Liver (tissue), 9 donors: ENCODE results near the gene FLII. TPM values are rescaled to one million over a fixed set of nuclear protein-coding genes. Genes with fewer than 3 reads are reported as not detected.

Experiments
- DNase-seq: peaks from one replicate; pipeline ENCODE4 v3.0.0-alpha.2; 2017; ENCODE audit warnings: low spot score
- H3K27ac ChIP-seq, 2 donors: one replicate each; pipeline ENCODE4 v1.7.0; 2013; ENCODE audit warnings: inconsistent platforms in 2 of 2, low read length in 2 of 2, control low read depth in 1 of 2, low read depth in 1 of 2, mild to moderate bottlenecking in 1 of 2
- H3K27me3 ChIP-seq, 4 donors: one replicate each; pipeline versions ENCODE4 v1.6.1 to v1.7.0; 2013; ENCODE audit warnings: low read length in 3 of 4, inconsistent platforms in 1 of 4, mild to moderate bottlenecking in 1 of 4, moderate library complexity in 1 of 4; ENCODE audit not compliant: control insufficient read depth in 4 of 4, insufficient read depth in 4 of 4
- H3K36me3 ChIP-seq, 4 donors: one replicate each; pipeline versions ENCODE4 v1.6.1 to v1.7.0; 2013; ENCODE audit warnings: low read length in 3 of 4, mild to moderate bottlenecking in 3 of 4, low read depth in 1 of 4, moderate library complexity in 1 of 4; ENCODE audit not compliant: control insufficient read depth in 4 of 4, insufficient read depth in 3 of 4
- H3K4me1 ChIP-seq, 4 donors: one replicate each; pipeline versions ENCODE4 v1.6.1 to v1.7.0; 2013; ENCODE audit warnings: low read length in 3 of 4, mild to moderate bottlenecking in 3 of 4, moderate library complexity in 1 of 4; ENCODE audit not compliant: control insufficient read depth in 4 of 4, insufficient read depth in 4 of 4
- H3K4me3 ChIP-seq, 3 donors: one replicate each; pipeline versions ENCODE4 v1.6.1 to v1.7.0; 2013; ENCODE audit warnings: low read length in 3 of 3, control low read depth in 1 of 3, low read depth in 1 of 3, mild to moderate bottlenecking in 1 of 3
- H3K9ac ChIP-seq, 2 donors: one replicate each; pipeline ENCODE4 v1.7.0; 2013; ENCODE audit warnings: low read length in 2 of 2, mild to moderate bottlenecking in 2 of 2, moderate library complexity in 2 of 2, control low read depth in 1 of 2, low read depth in 1 of 2
- H3K9me3 ChIP-seq, 4 donors: one replicate each; pipeline versions ENCODE4 v1.6.1 to v1.7.0; 2013; ENCODE audit warnings: low read length in 3 of 4; ENCODE audit not compliant: control insufficient read depth in 4 of 4
- ATF3 ChIP-seq: IDR thresholded peaks from 2 replicates; pipeline ENCODE4 v1.6.1; 2016; ENCODE audit warnings: antibody characterized with exemption
- CTCF ChIP-seq: fragments of 150-350 bp; IDR thresholded peaks from 2 replicates; pipeline ENCODE4 v1.5.1; 2017; ENCODE audit warnings: improper control_type of control experiment, low read depth, low read length; ENCODE audit not compliant: missing input control
- EGR1 ChIP-seq, 2 donors: IDR thresholded peaks; 2 replicates each; pipeline ENCODE4 v1.6.1; 2016 to 2018; ENCODE audit warnings: antibody characterized with exemption in 2 of 2, low read depth in 2 of 2
- FOXA1 ChIP-seq: IDR thresholded peaks from 2 replicates; pipeline ENCODE4 v1.6.1; 2016; ENCODE audit warnings: antibody characterized with exemption
- FOXA2 ChIP-seq: IDR thresholded peaks from 2 replicates; pipeline ENCODE4 v1.6.1; 2016; ENCODE audit warnings: antibody characterized with exemption
- GABPA ChIP-seq, 2 donors: IDR thresholded peaks in 1 of 2; conservative IDR thresholded peaks in 1 of 2; 2 replicates each; pipeline ENCODE4 v1.6.1; 2016; ENCODE audit warnings: antibody characterized with exemption in 2 of 2, mild to moderate bottlenecking in 1 of 2, moderate library complexity in 1 of 2
- HNF4A ChIP-seq, 2 donors: conservative IDR thresholded peaks; 2 replicates each; pipeline ENCODE4 v1.6.1; 2016; ENCODE audit warnings: antibody characterized with exemption in 2 of 2, mild to moderate bottlenecking in 2 of 2
- JUND ChIP-seq, 2 donors: IDR thresholded peaks; 2 replicates each; pipeline ENCODE4 v1.6.1; 2016; ENCODE audit warnings: antibody characterized with exemption in 2 of 2
- MAX ChIP-seq: IDR thresholded peaks from 2 replicates; pipeline ENCODE4 v1.6.1; 2016; ENCODE audit warnings: antibody characterized with exemption
- REST ChIP-seq: IDR thresholded peaks from 2 replicates; pipeline ENCODE4 v1.6.1; 2016; ENCODE audit warnings: antibody characterized with exemption, mild to moderate bottlenecking
- RXRA ChIP-seq, 2 donors: IDR thresholded peaks; 2 replicates each; pipeline ENCODE4 v1.6.1; 2017 to 2018; ENCODE audit warnings: antibody characterized with exemption in 2 of 2, mild to moderate bottlenecking in 1 of 2
- YY1 ChIP-seq: IDR thresholded peaks from 2 replicates; pipeline ENCODE4 v1.6.1; 2016; ENCODE audit warnings: antibody characterized with exemption, mild to moderate bottlenecking
- ZBTB33 ChIP-seq: IDR thresholded peaks from 2 replicates; pipeline ENCODE4 v1.6.1; 2016; ENCODE audit warnings: antibody characterized with exemption
- WGBS: extraction: QIAGEN DNeasy Blood & Tissue Kit; methylation state at CpG from one replicate; pipeline ENCODE4 v1.1.7; 2013; 5-methylcytosine and 5-hydroxymethylcytosine counted together
- polyA plus RNA-seq, 2 donors: library from polyadenylated mRNA; stranded (reverse) in 1 of 2; unstranded in 1 of 2; fragments of 200-250 nt in 1 of 2; fragments of >200 nt in 1 of 2; fragmentation: Nextera tagmentation in 1 of 2; extraction: Ambion mirVana in 1 of 2; gene quantifications; one replicate each; pipeline versions ENCODE4 v1.2.1 to v1.2.3, GENCODE V29; 2013 to 2015
- total RNA-seq, 2 donors: library from RNA; depleted of rRNA; stranded (reverse); fragments of >200 nt; gene quantifications; one replicate each; pipeline ENCODE4 v1.2.3, GENCODE V29; 2014
- donor health status: healthy.
- donor health status: healthy.
- donor health status: healthy.
- donor health status: healthy.
- donor health status: healthy.

Gene FLII
- total and polyA plus RNA-seq, 4 donors: 49.3 to 90.9 (median 76.3) TPM

GRCh38 chr17:18233803-18234518 is 24.6 kb downstream of the FLII start:
- Histone ChIP-seq H3K27ac (no peak overlapping the region), H3K9me3 (no peaks in the 10 kb centered on the region), H3K4me3 (no peak overlapping the region), H3K4me1 (no peaks in the 10 kb centered on the region), H3K36me3 (peaks cover 0 to 4% (median 0%) of the 10 kb centered on the region in 4 donors), H3K27me3 (no peaks in the 10 kb centered on the region), H3K9ac (no peak overlapping the region)
- TF ChIP-seq RXRA (IDR thresholded peaks at IDR 0.05) (no peak), MAX (no peak), EGR1 (IDR thresholded peaks at IDR 0.05; ENCODE audit: low read depth in 2 of 2) (no peak), ZBTB33 (no peak), YY1 (no peak), ATF3 (no peak), FOXA1 (no peak), CTCF (no peak), JUND (IDR thresholded peaks at IDR 0.05) (no peak), GABPA (IDR thresholded peaks at IDR 0.05 in 1 of 2, conservative IDR thresholded peaks at IDR 0.05 in 1 of 2) (no peak)
- no peak for DNase-seq
- WGBS: 95% methylated on average over 22 of the region's 22 CpGs

GRCh38 chr17:18231164-18231563 is 27.4 kb downstream of the FLII start:
- Histone ChIP-seq H3K4me3 (no peak overlapping the region), H3K36me3 (peaks cover 0 to 3% (median 0%) of the 10 kb centered on the region in 4 donors)
- 91% methylated on average over 9 of the region's 9 CpGs for WGBS

GRCh38 chr17:18230288-18231141 is 28.0 kb downstream of the FLII start:
- Histone ChIP-seq H3K4me3 (no peak overlapping the region), H3K9me3 (no peaks in the 10 kb centered on the region), H3K4me1 (peaks cover 0 to 10% (median 4%) of the 10 kb centered on the region in 4 donors), H3K36me3 (peaks cover 0 to 3% (median 0%) of the 10 kb centered on the region in 4 donors), H3K27ac (no peak overlapping the region), H3K9ac (no peak overlapping the region), H3K27me3 (no peaks in the 10 kb centered on the region)
- WGBS: 91% methylated on average over 14 of the region's 14 CpGs
- TF ChIP-seq HNF4A (conservative IDR thresholded peaks at IDR 0.05): no peak
- TF ChIP-seq JUND (IDR thresholded peaks at IDR 0.05): no peak
- TF ChIP-seq RXRA (IDR thresholded peaks at IDR 0.05): no peak
- no peak for TF ChIP-seq YY1
- no peak for TF ChIP-seq MAX
- no peak for TF ChIP-seq CTCF
- no peak for TF ChIP-seq REST
- no peak for DNase-seq

More at GRCh38 chr17:18231164-18231563, 27.4 kb downstream of the FLII start:
- Histone ChIP-seq H3K9me3 (no peaks in the 10 kb centered on the region), H3K9ac (no peak overlapping the region), H3K27me3 (no peaks in the 10 kb centered on the region), H3K27ac (no peak overlapping the region), H3K4me1 (peaks cover 0 to 6% (median under 1%) of the 10 kb centered on the region in 4 donors)
- no peak for TF ChIP-seq FOXA2
- DNase-seq: no peak
